HepG2 (cell line): ENCODE measurements around the gene KIF19. TPM values are rescaled to one million over a fixed set of nuclear protein-coding genes. Genes with fewer than 3 reads are reported as not detected.

Experiments used
- GTF3A ChIP-seq: sonication (generic); formaldehyde crosslinking; conservative IDR thresholded peaks from 2 replicates; pipeline ENCODE4 v1.4.0; 2020; ENCODE audit warnings: mild to moderate bottlenecking, missing genetic modification reagents
- JDP2 ChIP-seq: sonication (generic); formaldehyde crosslinking; IDR thresholded peaks from 2 replicates; pipeline ENCODE4 v1.8.1; 2022; ENCODE audit warnings: missing genetic modification reagents, borderline replicate concordance
- KAT8 ChIP-seq: IDR thresholded peaks from 2 replicates; pipeline ENCODE4 v1.6.1; 2016; ENCODE audit warnings: missing genetic modification reagents, missing compliant biosample characterization
- NFKB2 ChIP-seq: sonication (generic); formaldehyde crosslinking; IDR thresholded peaks from 2 replicates; pipeline ENCODE4 v1.4.0; 2020; ENCODE audit warnings: missing genetic modification reagents, borderline replicate concordance
- ZFP82 ChIP-seq: sonication (generic); formaldehyde crosslinking; IDR thresholded peaks from 2 replicates; pipeline ENCODE4 v1.5.1; 2020; ENCODE audit warnings: mild to moderate bottlenecking, missing genetic modification reagents, borderline replicate concordance
- ZNF33A ChIP-seq: sonication (generic); formaldehyde crosslinking; IDR thresholded peaks from 2 replicates; pipeline ENCODE4 v1.5.1; 2020; ENCODE audit warnings: missing genetic modification reagents, mild to moderate bottlenecking, moderate library complexity, borderline replicate concordance
- ZNF556 ChIP-seq: sonication (generic); formaldehyde crosslinking; IDR thresholded peaks from 2 replicates; pipeline ENCODE4 v1.4.0; 2020; ENCODE audit warnings: mild to moderate bottlenecking, missing genetic modification reagents, borderline replicate concordance
- ZNF619 ChIP-seq: sonication (generic); formaldehyde crosslinking; IDR thresholded peaks from 2 replicates; pipeline ENCODE4 v1.4.0; 2020; ENCODE audit warnings: mild to moderate bottlenecking, missing genetic modification reagents
- ZNF652 ChIP-seq: IDR thresholded peaks from 2 replicates; pipeline ENCODE4 v1.6.1; 2016; ENCODE audit warnings: low read depth, borderline replicate concordance
- polyA plus RNA-seq, 8 experiments: library from polyadenylated mRNA; depleted of rRNA in 3 of 8; stranded (reverse) in 7 of 8; unstranded in 1 of 8; fragments of >200 nt; fragmentation: Illumina TruSeq in 4 of 8; extraction: Trizol in 4 of 8; gene quantifications; 2 replicates each; pipeline versions ENCODE4 v1.2.1 to v1.2.3, GENCODE V29; 2011 to 2016; ENCODE audit warnings: low read depth in 4 of 8, missing spikeins in 1 of 8, mixed read lengths in 1 of 8; ENCODE audit not compliant: insufficient read depth in 1 of 8
- total RNA-seq, 5 experiments: library from RNA; depleted of rRNA; stranded (reverse); fragments of >200 nt; fragmentation: Illumina TruSeq; extraction: Trizol; gene quantifications; 2 replicates each; pipeline ENCODE4 v1.2.3, GENCODE V29; 2016; ENCODE audit warnings: low read depth in 1 of 5
- TF ChIP-seq, protein P1 (sequence below): sonication (generic); formaldehyde crosslinking; IDR thresholded peaks from 2 replicates; pipeline ENCODE4 v1.4.0; 2020; ENCODE audit warnings: mild to moderate bottlenecking, missing genetic modification reagents
- TF ChIP-seq, protein P2 (sequence below): sonication (generic); formaldehyde crosslinking; IDR thresholded peaks from 2 replicates; pipeline ENCODE4 v1.4.0; 2020; ENCODE audit warnings: missing genetic modification reagents, borderline replicate concordance
- TF ChIP-seq, protein P3 (sequence below): sonication (generic); formaldehyde crosslinking; IDR thresholded peaks from 2 replicates; pipeline ENCODE4 v1.5.1; 2020; ENCODE audit warnings: mild to moderate bottlenecking, missing genetic modification reagents, borderline replicate concordance

The KIF19 gene
- total and polyA plus RNA-seq, 2 of the 13 experiments (the other 11 are each of a cell fraction or from before 2014, with no cell fraction given): not detected

DNA sequence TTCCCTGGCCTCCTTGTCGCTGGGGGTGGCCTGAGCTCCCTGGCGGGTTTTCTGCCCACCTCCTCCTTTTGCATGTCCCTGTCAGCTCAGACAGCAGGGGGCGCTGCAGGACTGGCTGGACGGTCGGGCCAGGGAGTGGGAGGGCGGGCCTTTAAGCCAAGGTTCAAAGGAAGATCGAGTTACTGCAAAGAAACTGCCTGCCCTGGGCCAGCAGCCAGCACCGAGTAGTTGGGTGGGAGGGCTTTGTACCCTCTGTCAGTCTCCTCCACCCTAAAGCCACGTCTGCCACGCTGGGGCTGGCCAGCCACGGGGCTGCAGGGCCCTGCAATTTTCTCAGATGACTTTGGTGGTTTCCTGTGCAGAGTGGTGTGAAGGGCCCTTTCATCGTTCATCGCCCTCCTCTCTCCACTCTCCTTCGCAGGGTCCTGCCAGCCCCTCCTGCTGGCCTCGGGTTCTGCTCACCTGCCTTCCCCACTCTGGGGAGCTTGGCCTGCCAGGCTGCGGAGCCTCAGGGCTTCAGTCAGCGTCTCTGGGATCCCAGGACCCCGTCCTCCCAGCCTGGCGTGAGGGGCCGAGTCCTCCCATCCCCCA is 53.6 kb downstream of the KIF19 start (continued):
- TF ChIP-seq, protein P1, sequence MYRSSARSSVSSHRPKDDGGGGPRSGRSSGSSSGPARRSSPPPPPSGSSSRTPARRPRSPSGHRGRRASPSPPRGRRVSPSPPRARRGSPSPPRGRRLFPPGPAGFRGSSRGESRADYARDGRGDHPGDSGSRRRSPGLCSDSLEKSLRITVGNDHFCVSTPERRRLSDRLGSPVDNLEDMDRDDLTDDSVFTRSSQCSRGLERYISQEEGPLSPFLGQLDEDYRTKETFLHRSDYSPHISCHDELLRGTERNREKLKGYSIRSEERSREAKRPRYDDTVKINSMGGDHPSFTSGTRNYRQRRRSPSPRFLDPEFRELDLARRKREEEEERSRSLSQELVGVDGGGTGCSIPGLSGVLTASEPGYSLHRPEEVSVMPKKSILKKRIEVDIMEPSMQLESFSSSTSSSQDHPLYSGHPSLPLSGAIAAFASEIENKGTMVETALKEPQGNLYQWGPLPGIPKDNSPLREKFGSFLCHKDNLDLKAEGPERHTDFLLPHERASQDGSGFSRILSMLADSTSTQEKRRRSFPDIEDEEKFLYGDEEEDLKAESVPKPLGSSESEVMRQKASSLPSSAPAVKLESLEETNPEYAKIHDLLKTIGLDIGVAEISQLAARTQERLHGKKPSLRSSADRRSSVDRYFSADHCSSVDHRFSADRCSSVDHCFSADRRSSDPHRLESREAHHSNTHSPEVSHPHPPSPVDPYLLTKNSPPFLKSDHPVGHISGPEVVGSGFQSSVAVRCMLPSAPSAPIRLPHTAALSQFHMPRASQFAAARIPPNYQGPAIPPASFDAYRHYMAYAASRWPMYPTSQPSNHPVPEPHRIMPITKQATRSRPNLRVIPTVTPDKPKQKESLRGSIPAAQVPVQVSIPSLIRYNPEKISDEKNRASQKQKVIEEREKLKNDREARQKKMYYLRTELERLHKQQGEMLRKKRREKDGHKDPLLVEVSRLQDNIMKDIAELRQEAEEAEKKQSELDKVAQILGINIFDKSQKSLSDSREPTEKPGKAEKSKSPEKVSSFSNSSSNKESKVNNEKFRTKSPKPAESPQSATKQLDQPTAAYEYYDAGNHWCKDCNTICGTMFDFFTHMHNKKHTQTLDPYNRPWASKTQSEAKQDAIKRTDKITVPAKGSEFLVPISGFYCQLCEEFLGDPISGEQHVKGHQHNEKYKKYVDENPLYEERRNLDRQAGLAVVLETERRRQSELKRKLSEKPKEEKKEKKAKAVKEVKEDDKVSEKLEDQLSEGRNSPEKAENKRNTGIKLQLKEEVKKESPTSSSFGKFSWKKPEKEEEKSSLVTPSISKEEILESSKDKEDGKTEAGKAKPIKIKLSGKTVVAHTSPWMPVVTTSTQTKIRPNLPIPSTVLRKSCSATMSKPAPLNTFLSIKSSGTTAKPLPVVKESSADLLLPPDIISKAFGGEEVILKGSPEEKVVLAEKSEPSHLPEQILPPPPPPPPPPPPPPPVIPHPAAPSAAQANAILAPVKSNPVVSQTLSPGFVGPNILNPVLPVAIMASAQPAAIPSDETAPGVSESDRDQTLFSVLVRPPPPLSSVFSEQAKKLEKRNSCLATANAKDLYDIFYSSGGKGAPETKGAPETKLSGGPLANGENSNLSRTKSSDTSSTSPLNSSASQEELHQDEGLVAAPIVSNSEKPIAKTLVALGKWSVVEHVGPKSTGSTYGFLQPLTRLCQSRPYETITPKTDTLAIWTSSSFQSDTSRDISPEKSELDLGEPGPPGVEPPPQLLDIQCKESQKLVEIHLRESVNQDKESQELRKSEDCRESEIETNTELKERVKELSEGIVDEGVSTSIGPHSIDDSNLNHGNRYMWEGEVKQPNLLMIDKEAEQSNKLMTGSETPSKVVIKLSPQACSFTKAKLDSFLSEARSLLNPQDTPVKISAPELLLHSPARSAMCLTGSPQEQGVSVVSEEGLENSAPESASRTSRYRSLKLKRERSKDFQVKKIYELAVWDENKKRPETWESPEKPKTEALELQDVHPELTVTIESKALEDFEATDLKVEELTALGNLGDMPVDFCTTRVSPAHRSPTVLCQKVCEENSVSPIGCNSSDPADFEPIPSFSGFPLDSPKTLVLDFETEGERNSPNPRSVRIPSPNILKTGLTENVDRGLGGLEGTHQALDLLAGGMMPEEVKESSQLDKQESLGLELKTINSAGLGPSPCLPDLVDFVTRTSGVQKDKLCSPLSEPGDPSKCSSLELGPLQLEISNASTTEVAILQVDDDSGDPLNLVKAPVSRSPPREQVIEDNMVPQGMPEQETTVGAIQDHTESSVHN (CRISPR knock-in tag): 0 out of 2 replicates have a peak, but pooled peaks have one; percentile 7
- no peak for TF ChIP-seq JDP2 (CRISPR knock-in tag)
- TF ChIP-seq, protein P2, sequence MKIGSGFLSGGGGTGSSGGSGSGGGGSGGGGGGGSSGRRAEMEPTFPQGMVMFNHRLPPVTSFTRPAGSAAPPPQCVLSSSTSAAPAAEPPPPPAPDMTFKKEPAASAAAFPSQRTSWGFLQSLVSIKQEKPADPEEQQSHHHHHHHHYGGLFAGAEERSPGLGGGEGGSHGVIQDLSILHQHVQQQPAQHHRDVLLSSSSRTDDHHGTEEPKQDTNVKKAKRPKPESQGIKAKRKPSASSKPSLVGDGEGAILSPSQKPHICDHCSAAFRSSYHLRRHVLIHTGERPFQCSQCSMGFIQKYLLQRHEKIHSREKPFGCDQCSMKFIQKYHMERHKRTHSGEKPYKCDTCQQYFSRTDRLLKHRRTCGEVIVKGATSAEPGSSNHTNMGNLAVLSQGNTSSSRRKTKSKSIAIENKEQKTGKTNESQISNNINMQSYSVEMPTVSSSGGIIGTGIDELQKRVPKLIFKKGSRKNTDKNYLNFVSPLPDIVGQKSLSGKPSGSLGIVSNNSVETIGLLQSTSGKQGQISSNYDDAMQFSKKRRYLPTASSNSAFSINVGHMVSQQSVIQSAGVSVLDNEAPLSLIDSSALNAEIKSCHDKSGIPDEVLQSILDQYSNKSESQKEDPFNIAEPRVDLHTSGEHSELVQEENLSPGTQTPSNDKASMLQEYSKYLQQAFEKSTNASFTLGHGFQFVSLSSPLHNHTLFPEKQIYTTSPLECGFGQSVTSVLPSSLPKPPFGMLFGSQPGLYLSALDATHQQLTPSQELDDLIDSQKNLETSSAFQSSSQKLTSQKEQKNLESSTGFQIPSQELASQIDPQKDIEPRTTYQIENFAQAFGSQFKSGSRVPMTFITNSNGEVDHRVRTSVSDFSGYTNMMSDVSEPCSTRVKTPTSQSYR (CRISPR knock-in tag): no peak; the same call in 1 of the 2 replicates
- TF ChIP-seq KAT8 (CRISPR knock-in tag): 0 out of 2 replicates have a peak, but pooled peaks have one; percentile 43
- no peak for TF ChIP-seq GTF3A (CRISPR knock-in tag)
- peak; percentile 57; the same call in 1 of the 2 replicates for TF ChIP-seq ZNF619
- TF ChIP-seq NFKB2: peak; percentile 80; the same call in 1 of the 2 replicates
- peak; percentile 86; the same call in 1 of the 2 replicates for TF ChIP-seq ZNF556 (CRISPR knock-in tag)
- TF ChIP-seq, protein P3, sequence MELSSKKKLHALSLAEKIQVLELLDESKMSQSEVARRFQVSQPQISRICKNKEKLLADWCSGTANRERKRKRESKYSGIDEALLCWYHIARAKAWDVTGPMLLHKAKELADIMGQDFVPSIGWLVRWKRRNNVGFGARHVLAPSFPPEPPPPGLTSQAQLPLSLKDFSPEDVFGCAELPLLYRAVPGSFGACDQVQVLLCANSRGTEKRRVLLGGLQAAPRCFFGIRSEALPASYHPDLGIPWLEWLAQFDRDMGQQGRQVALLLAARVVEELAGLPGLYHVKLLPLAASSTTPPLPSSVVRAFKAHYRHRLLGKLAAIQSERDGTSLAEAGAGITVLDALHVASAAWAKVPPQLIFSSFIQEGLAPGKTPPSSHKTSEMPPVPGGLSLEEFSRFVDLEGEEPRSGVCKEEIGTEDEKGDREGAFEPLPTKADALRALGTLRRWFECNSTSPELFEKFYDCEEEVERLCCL (CRISPR knock-in tag): no peak
- no peak for TF ChIP-seq ZNF33A (CRISPR knock-in tag)
- TF ChIP-seq ZNF652: no peak
- TF ChIP-seq ZFP82 (CRISPR knock-in tag): no peak
